Activated naive CD4-positive, alpha-beta T cell (primary cell): ENCODE data around the gene NR1D1.
A peak's percentile ranks its signal among the peaks of the same experiment; 100 is the strongest.

ENCODE experiments used
- DNase-seq, 4 experiments: peaks; one replicate each; lab custom pipeline; 2025; lab: John Stamatoyannopoulos, UW

NR1D1 gene

GRCh38 chr17:40062329-40063186 is 37.8 kb downstream of the NR1D1 start, which contains the start of gene THRA:
Gene THRA, plus strand, starts transcription at chr17:40062965. Its CDS starts 11,524 bp downstream, at chr17:40074489.
- DNase-seq = peak in 3 of 4 experiments; percentile 16 to 74 (median 40)

DNA sequence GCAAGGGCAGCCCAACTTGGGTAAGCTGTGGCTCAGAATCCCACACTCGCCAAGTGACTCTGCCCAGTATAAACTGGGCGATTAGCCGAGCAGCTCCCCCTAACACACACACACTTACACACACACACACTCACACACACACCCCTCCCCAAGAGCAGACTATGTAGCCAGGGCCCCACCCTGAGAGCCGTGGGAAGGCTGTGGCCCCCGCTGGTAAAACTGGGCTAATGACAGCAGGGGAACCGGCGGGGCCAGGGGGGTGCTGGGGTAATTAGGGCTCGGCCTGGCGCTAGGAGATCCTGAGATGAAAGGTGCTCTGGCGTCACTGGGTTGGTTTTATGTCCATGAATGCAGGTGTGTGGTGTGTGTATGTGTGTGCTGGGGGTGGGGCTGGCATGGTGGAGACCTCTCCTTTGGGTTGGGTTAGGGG is 38.8 kb downstream of the NR1D1 start:
- DNase-seq = no peak

GRCh38 chr17:40060887-40061608 is 39.3 kb downstream of the NR1D1 start:
- no peak for DNase-seq

- no peak for DNase-seq
Observed at GRCh38 chr17:40059729-40060475, 40.5 kb downstream of the NR1D1 start.

DNA sequence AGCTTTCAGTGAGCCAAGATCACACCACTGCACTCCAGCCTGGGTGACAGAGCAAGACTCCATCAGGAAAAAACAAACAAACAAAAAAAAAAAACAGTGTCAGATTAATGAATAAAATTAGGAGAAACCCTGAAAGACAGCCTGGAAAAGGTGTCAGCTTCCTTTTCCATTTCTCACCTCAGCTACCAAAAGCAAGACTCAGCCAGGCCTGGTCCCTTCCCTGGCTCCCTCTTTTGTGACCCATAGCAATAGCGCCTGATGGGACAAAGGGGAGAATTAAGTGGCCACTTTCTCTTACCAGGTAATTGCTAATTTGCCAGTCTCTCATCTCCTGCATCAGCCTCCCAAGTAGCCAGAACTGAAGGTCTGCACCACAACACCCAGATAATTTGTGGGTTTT is 41.5 kb downstream of the NR1D1 start:
- no peak for DNase-seq

DNA sequence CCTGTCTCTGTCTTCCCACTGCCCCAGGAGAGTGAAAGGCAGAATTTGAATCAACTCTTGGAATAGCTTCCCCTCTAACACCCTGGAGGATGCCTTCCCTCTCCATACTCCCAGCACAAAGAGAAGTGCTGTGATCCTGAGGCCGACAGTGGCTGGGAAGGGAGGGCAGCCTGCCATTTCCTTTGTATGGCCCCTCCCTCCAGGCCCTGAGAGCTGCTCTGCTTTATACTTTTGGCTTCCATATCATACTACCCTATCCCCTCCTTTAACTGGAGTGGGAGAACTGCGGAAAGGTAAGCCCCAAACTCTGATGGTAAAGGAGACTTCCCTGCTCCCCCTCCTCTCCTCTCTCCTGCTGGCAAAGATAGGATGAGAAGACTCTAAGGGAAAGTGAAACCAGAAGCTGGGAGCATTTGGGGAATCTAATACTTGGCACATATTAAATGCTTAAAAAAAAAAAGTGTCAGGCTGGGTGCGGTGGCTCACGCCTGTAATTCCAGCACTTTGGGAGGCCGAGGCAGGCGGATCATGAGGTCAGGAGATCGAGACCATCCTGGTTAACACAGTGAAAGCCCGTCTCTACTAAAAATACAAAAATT is 42.1 kb downstream of the NR1D1 start:
- DNase-seq = no peak

- no peak for DNase-seq
Observed at GRCh38 chr17:40056379-40057015, 43.9 kb downstream of the NR1D1 start.
